Adrenal gland (tissue), 5 donors: Measurements from ENCODE around the gene KCNK15.

ENCODE experiments used
- POLR2A ChIP-seq, 2 donors: fragments of 450-650 bp; IDR thresholded peaks; one replicate each; pipeline ENCODE4 v1.6.1; 2017; ENCODE audit warnings: antibody characterized with exemption in 2 of 2, mild to moderate bottlenecking in 2 of 2, moderate library complexity in 1 of 2
- TF ChIP-seq, protein P1 (sequence below), 6 experiments: fragments of 450-650 bp in 4 of 6; fragments of 200-600 bp in 2 of 6; sonication (generic) in 1 of 6; IDR thresholded peaks; 1 replicate in 5 of 6; 2 replicates in 1 of 6; pipeline versions ENCODE4 v1.5.1 to v1.8.0; 2016 to 2021; ENCODE audit warnings: antibody characterized with exemption in 6 of 6, mild to moderate bottlenecking in 2 of 6, moderate library complexity in 1 of 6
- donor health status: DM: no; HTN: no; CAD: no.

DNA sequence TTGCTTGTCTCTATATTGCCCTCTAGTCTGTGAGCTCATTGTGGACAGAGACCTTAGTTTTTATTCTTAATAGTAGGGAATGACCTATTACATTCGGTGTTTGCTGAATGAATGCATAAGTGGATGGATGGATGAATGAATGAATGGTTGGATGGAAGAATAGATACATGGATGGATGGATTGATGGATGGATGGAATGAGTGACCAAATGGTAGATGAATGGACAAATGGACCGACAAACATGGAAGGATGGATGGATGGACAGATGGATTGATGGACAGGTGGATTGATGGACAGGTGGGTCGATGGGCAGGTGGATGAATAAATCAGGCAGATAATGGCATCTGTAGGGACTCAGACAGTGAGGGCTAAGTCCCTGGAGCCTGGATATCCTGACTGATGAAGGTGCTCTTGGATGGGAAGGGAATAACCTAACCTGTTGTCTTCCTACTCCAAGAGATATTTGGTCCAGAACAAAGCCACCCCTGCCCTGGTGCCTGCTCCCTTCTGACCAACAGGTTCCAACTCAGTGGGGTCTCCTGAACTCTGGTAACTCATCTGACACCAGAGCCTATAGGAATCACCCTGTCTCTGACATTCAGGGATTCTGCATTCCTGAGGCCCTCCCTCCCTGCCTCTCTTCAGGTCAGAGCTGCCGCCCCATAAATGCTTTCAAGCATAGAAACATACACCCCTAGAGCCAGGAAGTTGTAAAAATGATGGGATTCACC, 40.1 kb upstream of the KCNK15 start:
- TF ChIP-seq, protein P1, sequence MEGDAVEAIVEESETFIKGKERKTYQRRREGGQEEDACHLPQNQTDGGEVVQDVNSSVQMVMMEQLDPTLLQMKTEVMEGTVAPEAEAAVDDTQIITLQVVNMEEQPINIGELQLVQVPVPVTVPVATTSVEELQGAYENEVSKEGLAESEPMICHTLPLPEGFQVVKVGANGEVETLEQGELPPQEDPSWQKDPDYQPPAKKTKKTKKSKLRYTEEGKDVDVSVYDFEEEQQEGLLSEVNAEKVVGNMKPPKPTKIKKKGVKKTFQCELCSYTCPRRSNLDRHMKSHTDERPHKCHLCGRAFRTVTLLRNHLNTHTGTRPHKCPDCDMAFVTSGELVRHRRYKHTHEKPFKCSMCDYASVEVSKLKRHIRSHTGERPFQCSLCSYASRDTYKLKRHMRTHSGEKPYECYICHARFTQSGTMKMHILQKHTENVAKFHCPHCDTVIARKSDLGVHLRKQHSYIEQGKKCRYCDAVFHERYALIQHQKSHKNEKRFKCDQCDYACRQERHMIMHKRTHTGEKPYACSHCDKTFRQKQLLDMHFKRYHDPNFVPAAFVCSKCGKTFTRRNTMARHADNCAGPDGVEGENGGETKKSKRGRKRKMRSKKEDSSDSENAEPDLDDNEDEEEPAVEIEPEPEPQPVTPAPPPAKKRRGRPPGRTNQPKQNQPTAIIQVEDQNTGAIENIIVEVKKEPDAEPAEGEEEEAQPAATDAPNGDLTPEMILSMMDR (IDR thresholded peaks at IDR 0.05) = no peak
- TF ChIP-seq POLR2A (IDR thresholded peaks at IDR 0.05) = no peak
